WTC11 (cell line): Measurements from ENCODE around the gene CLBA1. TPM values are rescaled to one million over a fixed set of nuclear protein-coding genes. Genes with fewer than 3 reads are reported as not detected.

Source experiments
- ATAC-seq: fragments of 200-7000 bp; cut with Tn5 transposase; 2 replicates; pipeline ENCODE4 v1.10.0; 2021; ENCODE audit warnings: mild to moderate bottlenecking, moderate library complexity
- CTCF ChIA-PET: fragments of 300-600 bp; sonication (Branson Sonifier 250); formaldehyde crosslinking; loops from one replicate; lab custom pipeline; 2021; ENCODE audit warnings: antibody characterized with exemption; lab: Charles Lee
- POLR2A ChIA-PET: fragments of 350-600 bp; sonication (Branson Sonifier 250); formaldehyde crosslinking; loops from one replicate; lab custom pipeline; 2021; ENCODE audit warnings: antibody characterized with exemption; lab: Charles Lee
- DNase-seq: peaks from one replicate; pipeline ENCODE4 v3.0.0; 2021; ENCODE audit warnings: low spot score
- H3K27ac Mint-ChIP-seq: 2 replicates; pipeline ENCODE4 v1.8.0; 2021; ENCODE audit warnings: mixed read lengths
- H3K27me3 Mint-ChIP-seq: 2 replicates; pipeline ENCODE4 v1.8.0; 2021; ENCODE audit warnings: low read depth, mild to moderate bottlenecking, moderate library complexity, mixed read lengths
- H3K36me3 Mint-ChIP-seq: 2 replicates; pipeline ENCODE4 v1.8.0; 2021; ENCODE audit warnings: mixed read lengths
- H3K4me1 Mint-ChIP-seq: 2 replicates; pipeline ENCODE4 v1.8.0; 2022; ENCODE audit warnings: mixed read lengths
- H3K4me3 Mint-ChIP-seq: 2 replicates; pipeline ENCODE4 v1.8.0; 2021; ENCODE audit warnings: mild to moderate bottlenecking, moderate library complexity, mixed read lengths
- H3K9me3 Mint-ChIP-seq: 2 replicates; pipeline ENCODE4 v1.8.0; 2021; ENCODE audit warnings: mixed read lengths
- ATF1 ChIP-seq: sonication (generic); formaldehyde crosslinking; IDR thresholded peaks from 2 replicates; pipeline ENCODE4 v1.8.1; 2023; ENCODE audit warnings: mild to moderate bottlenecking, moderate library complexity, missing genetic modification reagents
- ATF3 ChIP-seq: sonication (generic); formaldehyde crosslinking; conservative IDR thresholded peaks from 2 replicates; pipeline ENCODE4 v1.8.1; 2022; ENCODE audit warnings: mild to moderate bottlenecking, missing genetic modification reagents
- E2F1 ChIP-seq: sonication (generic); formaldehyde crosslinking; IDR thresholded peaks from 2 replicates; pipeline ENCODE4 v1.8.0; 2022; ENCODE audit warnings: mild to moderate bottlenecking, missing genetic modification reagents
- GTF2I ChIP-seq: fragments of 250-450 bp; sonication (Bioruptor Pico); conservative IDR thresholded peaks from 2 replicates; pipeline ENCODE4 v1.4.0; 2021; ENCODE audit warnings: mild to moderate bottlenecking
- KAT7 ChIP-seq: sonication (generic); formaldehyde crosslinking; IDR thresholded peaks from 2 replicates; pipeline ENCODE4 v1.8.1; 2023; ENCODE audit warnings: missing genetic modification reagents, mild to moderate bottlenecking, borderline replicate concordance
- MLX ChIP-seq: sonication (generic); formaldehyde crosslinking; IDR thresholded peaks from 2 replicates; pipeline ENCODE4 v1.8.1; 2023; ENCODE audit warnings: mild to moderate bottlenecking, missing genetic modification reagents, moderate library complexity
- NR1H2 ChIP-seq: sonication (generic); formaldehyde crosslinking; IDR thresholded peaks from 2 replicates; pipeline ENCODE4 v1.9.0; 2021; ENCODE audit warnings: mild to moderate bottlenecking, moderate library complexity, missing genetic modification reagents
- PREB ChIP-seq: sonication (generic); formaldehyde crosslinking; IDR thresholded peaks from 2 replicates; pipeline ENCODE4 v1.8.1; 2022; ENCODE audit warnings: mild to moderate bottlenecking, missing genetic modification reagents, moderate library complexity, borderline replicate concordance
- RORB ChIP-seq: fragments of 250-450 bp; sonication (Bioruptor Pico); IDR thresholded peaks from 2 replicates; pipeline ENCODE4 v1.9.0; 2021; ENCODE audit warnings: mild to moderate bottlenecking
- TEAD4 ChIP-seq: sonication (generic); formaldehyde crosslinking; IDR thresholded peaks from 2 replicates; pipeline ENCODE4 v1.8.0; 2022; ENCODE audit warnings: mild to moderate bottlenecking, missing genetic modification reagents
- USF1 ChIP-seq: sonication (generic); formaldehyde crosslinking; IDR thresholded peaks from 2 replicates; pipeline ENCODE4 v1.8.0; 2022; ENCODE audit warnings: mild to moderate bottlenecking, missing genetic modification reagents
- ZNF532 ChIP-seq: fragments of 250-450 bp; sonication (Bioruptor Pico); IDR thresholded peaks from 2 replicates; pipeline ENCODE4 v1.9.0; 2021; ENCODE audit warnings: mild to moderate bottlenecking, borderline replicate concordance
- total RNA-seq: library from RNA; stranded (reverse); gene quantifications from 3 replicates; pipeline ENCODE4 v1.2.3, GENCODE V29; 2021
- TF ChIP-seq, protein P1 (sequence below): fragments of 200-600 bp; IDR thresholded peaks from 2 replicates; pipeline ENCODE4 v1.8.0; 2022; ENCODE audit warnings: antibody characterized with exemption
- TF ChIP-seq, protein P2 (sequence below): fragments of 250-450 bp; sonication (Bioruptor Pico); IDR thresholded peaks from 2 replicates; pipeline ENCODE4 v1.8.0; 2021; ENCODE audit warnings: mild to moderate bottlenecking
- TF ChIP-seq, protein P3 (sequence below): sonication (generic); formaldehyde crosslinking; IDR thresholded peaks from 2 replicates; pipeline ENCODE4 v1.8.1; 2023; ENCODE audit warnings: mild to moderate bottlenecking, missing genetic modification reagents
- TF ChIP-seq, protein P4 (sequence below): sonication (generic); formaldehyde crosslinking; IDR thresholded peaks from 2 replicates; pipeline ENCODE4 v1.8.1; 2023; ENCODE audit warnings: mild to moderate bottlenecking, missing genetic modification reagents, borderline replicate concordance

The CLBA1 gene
- total RNA-seq, 1 experiment from 2014 or later: 3.8 TPM

GRCh38 chr14:105014032-105014431 lies 28.4 kb downstream of the CLBA1 start:
- CTCF ChIA-PET: interaction anchor here (0.9 kb wide), 1 partner anchor 32 kb away, joined by 5 read pairs; no protein-coding TSS in a partner anchor
- POLR2A ChIA-PET: no interaction called here

More at GRCh38 chr14:105014032-105014431, 28.4 kb downstream of the CLBA1 start:
- Mint-ChIP-seq H3K9me3 (no peaks in the 10 kb centered on the region), H3K4me1 (peaks cover 55% of the 10 kb centered on the region), H3K4me3 (no peak overlapping the region), H3K27me3 (no peaks in the 10 kb centered on the region), H3K36me3 (peaks cover 29% of the 10 kb centered on the region), H3K27ac (peak overlapping the region; percentile 78)
- TF ChIP-seq GTF2I (CRISPR knock-in tag) (no peak), TEAD4 (no peak), ATF1 (CRISPR knock-in tag) (no peak), NR1H2 (CRISPR knock-in tag) (no peak), ZNF532 (CRISPR knock-in tag) (no peak), ATF3 (no peak), KAT7 (no peak), MLX (CRISPR knock-in tag) (no peak), USF1 (CRISPR knock-in tag) (no peak), E2F1 (no peak), RORB (CRISPR knock-in tag) (no peak), PREB (CRISPR knock-in tag) (no peak)
- TF ChIP-seq, protein P1, sequence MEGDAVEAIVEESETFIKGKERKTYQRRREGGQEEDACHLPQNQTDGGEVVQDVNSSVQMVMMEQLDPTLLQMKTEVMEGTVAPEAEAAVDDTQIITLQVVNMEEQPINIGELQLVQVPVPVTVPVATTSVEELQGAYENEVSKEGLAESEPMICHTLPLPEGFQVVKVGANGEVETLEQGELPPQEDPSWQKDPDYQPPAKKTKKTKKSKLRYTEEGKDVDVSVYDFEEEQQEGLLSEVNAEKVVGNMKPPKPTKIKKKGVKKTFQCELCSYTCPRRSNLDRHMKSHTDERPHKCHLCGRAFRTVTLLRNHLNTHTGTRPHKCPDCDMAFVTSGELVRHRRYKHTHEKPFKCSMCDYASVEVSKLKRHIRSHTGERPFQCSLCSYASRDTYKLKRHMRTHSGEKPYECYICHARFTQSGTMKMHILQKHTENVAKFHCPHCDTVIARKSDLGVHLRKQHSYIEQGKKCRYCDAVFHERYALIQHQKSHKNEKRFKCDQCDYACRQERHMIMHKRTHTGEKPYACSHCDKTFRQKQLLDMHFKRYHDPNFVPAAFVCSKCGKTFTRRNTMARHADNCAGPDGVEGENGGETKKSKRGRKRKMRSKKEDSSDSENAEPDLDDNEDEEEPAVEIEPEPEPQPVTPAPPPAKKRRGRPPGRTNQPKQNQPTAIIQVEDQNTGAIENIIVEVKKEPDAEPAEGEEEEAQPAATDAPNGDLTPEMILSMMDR: no peak
- TF ChIP-seq, protein P2, sequence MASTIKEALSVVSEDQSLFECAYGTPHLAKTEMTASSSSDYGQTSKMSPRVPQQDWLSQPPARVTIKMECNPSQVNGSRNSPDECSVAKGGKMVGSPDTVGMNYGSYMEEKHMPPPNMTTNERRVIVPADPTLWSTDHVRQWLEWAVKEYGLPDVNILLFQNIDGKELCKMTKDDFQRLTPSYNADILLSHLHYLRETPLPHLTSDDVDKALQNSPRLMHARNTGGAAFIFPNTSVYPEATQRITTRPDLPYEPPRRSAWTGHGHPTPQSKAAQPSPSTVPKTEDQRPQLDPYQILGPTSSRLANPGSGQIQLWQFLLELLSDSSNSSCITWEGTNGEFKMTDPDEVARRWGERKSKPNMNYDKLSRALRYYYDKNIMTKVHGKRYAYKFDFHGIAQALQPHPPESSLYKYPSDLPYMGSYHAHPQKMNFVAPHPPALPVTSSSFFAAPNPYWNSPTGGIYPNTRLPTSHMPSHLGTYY (CRISPR knock-in tag): no peak
- TF ChIP-seq, protein P3, sequence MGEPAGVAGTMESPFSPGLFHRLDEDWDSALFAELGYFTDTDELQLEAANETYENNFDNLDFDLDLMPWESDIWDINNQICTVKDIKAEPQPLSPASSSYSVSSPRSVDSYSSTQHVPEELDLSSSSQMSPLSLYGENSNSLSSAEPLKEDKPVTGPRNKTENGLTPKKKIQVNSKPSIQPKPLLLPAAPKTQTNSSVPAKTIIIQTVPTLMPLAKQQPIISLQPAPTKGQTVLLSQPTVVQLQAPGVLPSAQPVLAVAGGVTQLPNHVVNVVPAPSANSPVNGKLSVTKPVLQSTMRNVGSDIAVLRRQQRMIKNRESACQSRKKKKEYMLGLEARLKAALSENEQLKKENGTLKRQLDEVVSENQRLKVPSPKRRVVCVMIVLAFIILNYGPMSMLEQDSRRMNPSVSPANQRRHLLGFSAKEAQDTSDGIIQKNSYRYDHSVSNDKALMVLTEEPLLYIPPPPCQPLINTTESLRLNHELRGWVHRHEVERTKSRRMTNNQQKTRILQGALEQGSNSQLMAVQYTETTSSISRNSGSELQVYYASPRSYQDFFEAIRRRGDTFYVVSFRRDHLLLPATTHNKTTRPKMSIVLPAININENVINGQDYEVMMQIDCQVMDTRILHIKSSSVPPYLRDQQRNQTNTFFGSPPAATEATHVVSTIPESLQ: no peak
- TF ChIP-seq, protein P4, sequence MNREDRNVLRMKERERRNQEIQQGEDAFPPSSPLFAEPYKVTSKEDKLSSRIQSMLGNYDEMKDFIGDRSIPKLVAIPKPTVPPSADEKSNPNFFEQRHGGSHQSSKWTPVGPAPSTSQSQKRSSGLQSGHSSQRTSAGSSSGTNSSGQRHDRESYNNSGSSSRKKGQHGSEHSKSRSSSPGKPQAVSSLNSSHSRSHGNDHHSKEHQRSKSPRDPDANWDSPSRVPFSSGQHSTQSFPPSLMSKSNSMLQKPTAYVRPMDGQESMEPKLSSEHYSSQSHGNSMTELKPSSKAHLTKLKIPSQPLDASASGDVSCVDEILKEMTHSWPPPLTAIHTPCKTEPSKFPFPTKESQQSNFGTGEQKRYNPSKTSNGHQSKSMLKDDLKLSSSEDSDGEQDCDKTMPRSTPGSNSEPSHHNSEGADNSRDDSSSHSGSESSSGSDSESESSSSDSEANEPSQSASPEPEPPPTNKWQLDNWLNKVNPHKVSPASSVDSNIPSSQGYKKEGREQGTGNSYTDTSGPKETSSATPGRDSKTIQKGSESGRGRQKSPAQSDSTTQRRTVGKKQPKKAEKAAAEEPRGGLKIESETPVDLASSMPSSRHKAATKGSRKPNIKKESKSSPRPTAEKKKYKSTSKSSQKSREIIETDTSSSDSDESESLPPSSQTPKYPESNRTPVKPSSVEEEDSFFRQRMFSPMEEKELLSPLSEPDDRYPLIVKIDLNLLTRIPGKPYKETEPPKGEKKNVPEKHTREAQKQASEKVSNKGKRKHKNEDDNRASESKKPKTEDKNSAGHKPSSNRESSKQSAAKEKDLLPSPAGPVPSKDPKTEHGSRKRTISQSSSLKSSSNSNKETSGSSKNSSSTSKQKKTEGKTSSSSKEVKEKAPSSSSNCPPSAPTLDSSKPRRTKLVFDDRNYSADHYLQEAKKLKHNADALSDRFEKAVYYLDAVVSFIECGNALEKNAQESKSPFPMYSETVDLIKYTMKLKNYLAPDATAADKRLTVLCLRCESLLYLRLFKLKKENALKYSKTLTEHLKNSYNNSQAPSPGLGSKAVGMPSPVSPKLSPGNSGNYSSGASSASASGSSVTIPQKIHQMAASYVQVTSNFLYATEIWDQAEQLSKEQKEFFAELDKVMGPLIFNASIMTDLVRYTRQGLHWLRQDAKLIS (CRISPR knock-in tag): no peak
- no peak for DNase-seq
- no peak for ATAC-seq
